Measurements from ENCODE around the gene LRMDA.

The LRMDA gene

GRCh38 chr10:75613685-75614504 is 182.5 kb downstream of the LRMDA start:
- H3K27me3 ChIP-seq (ENCODE audit: low read length): no peaks in the 10 kb centered on the region
- no peaks in the 10 kb centered on the region for H3K36me3 ChIP-seq (ENCODE audit: low read length)
- no peak overlapping the region for H3K4me3 ChIP-seq (ENCODE audit: insufficient read depth, low read length, poor library complexity, severe bottlenecking)
- no peak overlapping the region for H2AFZ ChIP-seq (ENCODE audit: low read depth, low read length, severe bottlenecking)
- no peaks in the 10 kb centered on the region for H4K20me1 ChIP-seq (ENCODE audit: low read depth, low read length)
- H3K79me2 ChIP-seq (ENCODE audit: insufficient read depth, low read length): no peaks in the 10 kb centered on the region
- no peaks in the 10 kb centered on the region for H3K9me3 ChIP-seq (ENCODE audit: insufficient read depth, low read length)
- H3F3A ChIP-seq (ENCODE audit: insufficient read depth): no peaks in the 10 kb centered on the region
- no peak overlapping the region for H3K9ac ChIP-seq (ENCODE audit: low read length)
- H3K27ac ChIP-seq (ENCODE audit: low read depth, low read length): no peak overlapping the region
- H3K4me2 ChIP-seq (ENCODE audit: low read depth, low read length, poor library complexity, severe bottlenecking): no peak overlapping the region
- no peaks in the 10 kb centered on the region for H3K9me2 ChIP-seq (replicated peaks; ENCODE audit: insufficient read depth, low read length)
- TF ChIP-seq CTCF (IDR thresholded peaks at IDR 0.05; ENCODE audit: insufficient read depth, low read length, poor library complexity, severe bottlenecking): no peak
- no peak for TF ChIP-seq EZH2phosphoT487 (conservative IDR thresholded peaks at IDR 0.05; ENCODE audit: low read length)

GRCh38 chr10:75616076-75616475 is 184.7 kb downstream of the LRMDA start:
- H3K36me3 ChIP-seq (ENCODE audit: low read length): no peaks in the 10 kb centered on the region
- no peak overlapping the region for H3K27ac ChIP-seq (ENCODE audit: low read depth, low read length)
- no peak for TF ChIP-seq EZH2phosphoT487 (conservative IDR thresholded peaks at IDR 0.05; ENCODE audit: low read length)
- no peak for TF ChIP-seq CTCF (IDR thresholded peaks at IDR 0.05; ENCODE audit: insufficient read depth, low read length, poor library complexity, severe bottlenecking)
- H2AFZ ChIP-seq (ENCODE audit: low read depth, low read length, severe bottlenecking): no peak overlapping the region
- no peak overlapping the region for H3K4me3 ChIP-seq (ENCODE audit: insufficient read depth, low read length, poor library complexity, severe bottlenecking)
- H4K20me1 ChIP-seq (ENCODE audit: low read depth, low read length): no peaks in the 10 kb centered on the region
- H3K9me3 ChIP-seq (ENCODE audit: insufficient read depth, low read length): no peaks in the 10 kb centered on the region
- H3K9me2 ChIP-seq (replicated peaks; ENCODE audit: insufficient read depth, low read length): no peaks in the 10 kb centered on the region
- H3K4me2 ChIP-seq (ENCODE audit: low read depth, low read length, poor library complexity, severe bottlenecking): no peak overlapping the region
- H3K9ac ChIP-seq (ENCODE audit: low read length): no peak overlapping the region
- H3K79me2 ChIP-seq (ENCODE audit: insufficient read depth, low read length): no peaks in the 10 kb centered on the region
- H3K27me3 ChIP-seq (ENCODE audit: low read length): no peaks in the 10 kb centered on the region
- H3F3A ChIP-seq (ENCODE audit: insufficient read depth): no peaks in the 10 kb centered on the region

- H3K9ac ChIP-seq (ENCODE audit: low read length): no peak overlapping the region
- H2AFZ ChIP-seq (ENCODE audit: low read depth, low read length, severe bottlenecking): no peak overlapping the region
- H3K27me3 ChIP-seq (ENCODE audit: low read length): no peaks in the 10 kb centered on the region
- TF ChIP-seq EZH2phosphoT487 (conservative IDR thresholded peaks at IDR 0.05; ENCODE audit: low read length) (no peak), CTCF (IDR thresholded peaks at IDR 0.05; ENCODE audit: insufficient read depth, low read length, poor library complexity, severe bottlenecking) (no peak)
- H3K36me3 ChIP-seq (ENCODE audit: low read length): no peaks in the 10 kb centered on the region
- H3K27ac ChIP-seq (ENCODE audit: low read depth, low read length): no peak overlapping the region
- H3K79me2 ChIP-seq (ENCODE audit: insufficient read depth, low read length): no peaks in the 10 kb centered on the region
- no peaks in the 10 kb centered on the region for H3F3A ChIP-seq (ENCODE audit: insufficient read depth)
- H3K9me3 ChIP-seq (ENCODE audit: insufficient read depth, low read length): no peaks in the 10 kb centered on the region
- no peaks in the 10 kb centered on the region for H3K9me2 ChIP-seq (replicated peaks; ENCODE audit: insufficient read depth, low read length)
- no peak overlapping the region for H3K4me2 ChIP-seq (ENCODE audit: low read depth, low read length, poor library complexity, severe bottlenecking)
- no peaks in the 10 kb centered on the region for H4K20me1 ChIP-seq (ENCODE audit: low read depth, low read length)
- no peak overlapping the region for H3K4me3 ChIP-seq (ENCODE audit: insufficient read depth, low read length, poor library complexity, severe bottlenecking)
These were observed 185.6 kb downstream of the LRMDA start for GRCh38 chr10:75616874-75617478.

Data from SU-DHL-6 (cell line).